IMR-90 (cell line): ENCODE measurements around the gene ING5. TPM values are rescaled to one million over a fixed set of nuclear protein-coding genes. Genes with fewer than 3 reads are reported as not detected.

Experiments used
- ATAC-seq: fragments of 200-7000 bp; cut with Tn5 transposase; 2 replicates; pipeline ENCODE4 v1.9.1; 2020; ENCODE audit warnings: low read depth, mild to moderate bottlenecking, moderate library complexity
- BruUV-seq: library from RNA; stranded (reverse); fragments of 400-500 nt; replicated peaks from 2 replicates; lab custom pipeline; 2021; lab: Mats Ljungman, UMichigan
- CTCF ChIA-PET: fragments of 300-600 bp; formaldehyde crosslinking; extraction: SDS; loops from one replicate; lab custom pipeline; 2021; ENCODE audit warnings: antibody characterized with exemption; lab: Yijun Ruan, JAX
- POLR2A ChIA-PET: fragments of 300-600 bp; sonication (Branson Sonifier 250); formaldehyde crosslinking; loops from one replicate; lab custom pipeline; 2022; ENCODE audit warnings: antibody characterized with exemption; ENCODE audit not compliant: unreplicated experiment; lab: Charles Lee
- DNase-seq: peaks from one replicate; pipeline ENCODE4 v3.0.0; 2013
- H2AFZ ChIP-seq: replicated peaks from 2 replicates; pipeline ENCODE3; 2013; ENCODE audit warnings: low read length, mild to moderate bottlenecking; ENCODE audit not compliant: poor library complexity
- H2AK5ac ChIP-seq: 2 replicates; pipeline ENCODE4 v1.6.1; 2013; ENCODE audit warnings: low read depth, low read length, inconsistent platforms
- H2AK9ac ChIP-seq: replicated peaks from 2 replicates; pipeline ENCODE3; 2013; ENCODE audit warnings: mild to moderate bottlenecking, low read depth, low read length, moderate library complexity; ENCODE audit not compliant: poor library complexity
- H2BK120ac ChIP-seq: 2 replicates; pipeline ENCODE4 v1.6.1; 2013; ENCODE audit warnings: low read depth, low read length, inconsistent platforms
- H2BK15ac ChIP-seq: 3 replicates; pipeline ENCODE4 v1.6.1; 2013; ENCODE audit warnings: low read depth, low read length, inconsistent platforms
- H2BK20ac ChIP-seq: 2 replicates; pipeline ENCODE4 v1.6.1; 2013; ENCODE audit warnings: low read depth, mild to moderate bottlenecking, inconsistent platforms, low read length, moderate library complexity
- H2BK5ac ChIP-seq: 2 replicates; pipeline ENCODE4 v1.6.1; 2013; ENCODE audit warnings: mild to moderate bottlenecking, low read depth, low read length, inconsistent platforms; ENCODE audit not compliant: poor library complexity, severe bottlenecking
- H3K14ac ChIP-seq: replicated peaks from 2 replicates; pipeline ENCODE4 v1.6.1; 2013; ENCODE audit warnings: low read depth, low read length, inconsistent platforms
- H3K18ac ChIP-seq: 2 replicates; pipeline ENCODE4 v1.6.1; 2013; ENCODE audit warnings: low read depth, low read length, control low read depth
- H3K23ac ChIP-seq: 2 replicates; pipeline ENCODE4 v1.6.1; 2013; ENCODE audit warnings: low read depth, low read length, inconsistent platforms
- H3K27ac ChIP-seq: 2 replicates; pipeline ENCODE4 v1.5.1; 2013; ENCODE audit warnings: mild to moderate bottlenecking, control low read depth, low read length; ENCODE audit not compliant: insufficient read depth
- H3K27me3 ChIP-seq: 2 replicates; pipeline ENCODE4 v1.6.1; 2013; ENCODE audit warnings: low read length; ENCODE audit not compliant: control insufficient read depth, insufficient read depth
- H3K36me3 ChIP-seq: 2 replicates; pipeline ENCODE4 v1.6.1; 2013; ENCODE audit warnings: low read length, mixed read lengths; ENCODE audit not compliant: control insufficient read depth, insufficient read depth
- H3K4ac ChIP-seq: 2 replicates; pipeline ENCODE4 v1.6.1; 2013; ENCODE audit warnings: low read depth, low read length, inconsistent platforms
- H3K4me1 ChIP-seq: 2 replicates; pipeline ENCODE4 v1.6.1; 2013; ENCODE audit warnings: low read length, mixed read lengths; ENCODE audit not compliant: control insufficient read depth, insufficient read depth
- H3K4me2 ChIP-seq: 2 replicates; pipeline ENCODE4 v1.6.1; 2013; ENCODE audit warnings: low read depth, mild to moderate bottlenecking, control low read depth, low read length, moderate library complexity
- H3K4me3 ChIP-seq: 2 replicates; pipeline ENCODE4 v1.5.1; 2013; ENCODE audit warnings: low read depth, mild to moderate bottlenecking, control low read depth, low read length, moderate library complexity; ENCODE audit not compliant: insufficient read depth
- H3K56ac ChIP-seq: 2 replicates; pipeline ENCODE4 v1.6.1; 2013; ENCODE audit warnings: low read length, inconsistent platforms; ENCODE audit not compliant: insufficient read depth; ENCODE audit errors: extremely low read depth
- H3K79me1 ChIP-seq, 2 experiments: 2 replicates each; pipeline ENCODE4 v1.6.1; 2013; ENCODE audit warnings: low read length in 2 of 2, inconsistent platforms in 1 of 2, low read depth in 1 of 2
- H3K9ac ChIP-seq: 2 replicates; pipeline ENCODE4 v1.6.1; 2013; ENCODE audit warnings: low read depth, low read length, control low read depth
- H3K9me1 ChIP-seq: 2 replicates; pipeline ENCODE4 v1.6.1; 2013; ENCODE audit warnings: low read length, inconsistent platforms; ENCODE audit not compliant: insufficient read depth
- H3K9me3 ChIP-seq: 2 replicates; pipeline ENCODE4 v1.6.1; 2013; ENCODE audit warnings: low read length; ENCODE audit not compliant: control insufficient read depth, insufficient read depth
- H4K20me1 ChIP-seq: 2 replicates; pipeline ENCODE4 v1.6.1; 2013; ENCODE audit warnings: low read length, inconsistent platforms; ENCODE audit not compliant: insufficient read depth
- H4K5ac ChIP-seq: 2 replicates; pipeline ENCODE4 v1.6.1; 2013; ENCODE audit warnings: mild to moderate bottlenecking, low read depth, low read length, control low read depth
- H4K8ac ChIP-seq, 2 experiments: 2 replicates each; pipeline ENCODE4 v1.6.1; 2013; ENCODE audit warnings: low read depth in 2 of 2, low read length in 2 of 2, control low read depth in 1 of 2, inconsistent platforms in 1 of 2
- H4K91ac ChIP-seq: 2 replicates; pipeline ENCODE4 v1.6.1; 2013; ENCODE audit warnings: low read depth, low read length, inconsistent platforms; ENCODE audit not compliant: insufficient read depth
- CEBPB ChIP-seq: IDR thresholded peaks from 2 replicates; pipeline ENCODE4 v1.6.1; 2012; ENCODE audit warnings: low read depth, low read length, improper control_type of control experiment
- CHD1 ChIP-seq: IDR thresholded peaks from 2 replicates; pipeline ENCODE4 v1.6.1; 2012; ENCODE audit warnings: low read depth, low read length, improper control_type of control experiment
- FOS ChIP-seq: fragments of 150-350 bp; IDR thresholded peaks from 2 replicates; pipeline ENCODE4 v1.6.1; 2016; ENCODE audit warnings: low read depth, low read length
- MAFK ChIP-seq: IDR thresholded peaks from 2 replicates; pipeline ENCODE4 v1.6.1; 2012; ENCODE audit warnings: low read depth, low read length, improper control_type of control experiment
- MAZ ChIP-seq: IDR thresholded peaks from 2 replicates; pipeline ENCODE4 v1.6.1; 2012; ENCODE audit warnings: low read depth, mild to moderate bottlenecking, low read length, improper control_type of control experiment, moderate library complexity, borderline replicate concordance
- MXI1 ChIP-seq: IDR thresholded peaks from 2 replicates; pipeline ENCODE4 v1.6.1; 2012; ENCODE audit warnings: low read depth, mild to moderate bottlenecking, low read length, moderate library complexity, borderline replicate concordance
- NFE2L2 ChIP-seq: fragments of 150-350 bp; IDR thresholded peaks from 2 replicates; pipeline ENCODE4 v1.6.1; 2016; ENCODE audit warnings: low read depth, mild to moderate bottlenecking, low read length
- POLR2A ChIP-seq: IDR thresholded peaks from 2 replicates; pipeline ENCODE4 v1.6.1; 2012; ENCODE audit warnings: mild to moderate bottlenecking, low read depth, low read length
- RAD21 ChIP-seq: IDR thresholded peaks from 2 replicates; pipeline ENCODE4 v1.6.1; 2012; ENCODE audit warnings: low read length, improper control_type of control experiment
- RCOR1 ChIP-seq: IDR thresholded peaks from 2 replicates; pipeline ENCODE4 v1.6.1; 2012; ENCODE audit warnings: mild to moderate bottlenecking, low read length, improper control_type of control experiment; ENCODE audit not compliant: insufficient replicate concordance
- RFX5 ChIP-seq: IDR thresholded peaks from 2 replicates; pipeline ENCODE4 v1.8.0; 2012; ENCODE audit warnings: low read depth, mild to moderate bottlenecking, low read length, moderate library complexity
- SMC3 ChIP-seq: fragments of 150-350 bp; IDR thresholded peaks from 2 replicates; pipeline ENCODE4 v1.6.1; 2016; ENCODE audit warnings: low read depth, mild to moderate bottlenecking, antibody characterized with exemption, low read length, moderate library complexity
- WGBS, 2 experiments: methylation state at CpG; one replicate each; pipeline versions ENCODE4 v1.1.5 to v1.1.7; 2013; ENCODE audit warnings: missing lambda C conversion rate in 2 of 2; ENCODE audit not compliant: insufficient read length in 1 of 2; ENCODE audit errors: extremely low coverage in 2 of 2; 5-methylcytosine and 5-hydroxymethylcytosine counted together
- dilution Hi-C: fragments of 300-500 bp; cut with HindIII; formaldehyde crosslinking; loops from one replicate; pipeline ENCODE4 v1.14.3; 2018; ENCODE audit warnings: low sequenced_read_pairs; ENCODE audit not compliant: unreplicated experiment
- in situ Hi-C: fragments of 300-500 bp; cut with MboI; formaldehyde crosslinking; loops from 3 replicates; pipeline ENCODE4 v1.14.3; 2019; ENCODE audit warnings: low sequenced_read_pairs, inconsistent platforms, mixed read lengths
- intact Hi-C: fragments of 100-400 bp; cut with micrococcal nuclease; formaldehyde crosslinking; loops from 2 replicates; pipeline ENCODE4 v1.10.0; 2022
- polyA plus RNA-seq, 3 experiments: library from polyadenylated mRNA; depleted of rRNA; stranded (reverse); fragments of >200 nt; gene quantifications; 2 replicates each; pipeline ENCODE4 v1.2.3, GENCODE V29; 2012; ENCODE audit warnings: low replicate concordance in 1 of 3
- total RNA-seq: library from RNA; depleted of rRNA; stranded (reverse); fragments of >200 nt; gene quantifications from 2 replicates; pipeline ENCODE4 v1.2.3, GENCODE V29; 2012
- TF ChIP-seq, protein P1 (sequence below): fragments of 150-350 bp; IDR thresholded peaks from 2 replicates; pipeline ENCODE4 v1.6.1; 2017; ENCODE audit warnings: mild to moderate bottlenecking, antibody characterized with exemption, low read length, low read depth
- TF ChIP-seq, protein P2 (sequence below): conservative IDR thresholded peaks from 2 replicates; pipeline ENCODE4 v1.5.1; 2012; ENCODE audit warnings: mild to moderate bottlenecking, low read depth, low read length, improper control_type of control experiment
- TF ChIP-seq, protein P3 (sequence below): fragments of 150-350 bp; IDR thresholded peaks from 2 replicates; pipeline ENCODE4 v1.6.1; 2016; ENCODE audit warnings: low read depth, mild to moderate bottlenecking, low read length, moderate library complexity, borderline replicate concordance

ING5 gene
- total and polyA plus RNA-seq, 2 of the 4 experiments (the other 2 are of a cell fraction): 36.1 to 38.9 TPM

DNA sequence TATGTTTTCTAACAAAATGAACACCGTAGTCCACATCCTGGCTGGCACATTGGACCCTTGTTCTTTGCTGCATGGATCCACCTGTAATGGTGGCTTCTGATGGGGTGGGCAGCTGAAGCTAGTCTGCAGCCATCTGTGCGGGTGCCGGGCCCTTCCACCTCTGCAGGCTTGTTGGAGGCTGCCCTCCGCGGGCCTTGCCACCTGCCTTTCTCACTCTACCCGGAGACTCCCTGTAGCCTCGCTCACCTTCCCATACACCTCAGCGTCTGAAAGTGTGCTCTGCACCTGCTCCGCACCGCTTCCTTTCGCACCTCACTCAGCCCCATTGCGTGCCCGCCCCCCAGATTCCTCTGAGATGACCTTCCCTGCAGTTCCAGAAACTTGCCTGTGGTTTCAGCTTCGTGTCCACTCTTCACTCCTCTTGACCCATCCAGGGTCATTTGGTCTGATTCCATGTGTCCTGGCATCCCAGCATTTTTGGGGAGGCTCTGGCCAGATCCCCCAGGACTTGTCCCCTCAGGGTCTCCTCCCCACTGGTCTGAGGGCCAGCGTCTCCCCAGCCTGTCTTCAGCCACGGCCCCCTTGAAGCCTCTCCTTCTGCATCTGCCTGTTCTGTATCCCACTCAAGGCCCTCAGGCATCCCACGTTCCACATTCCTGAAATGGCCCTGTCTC is 46.2 kb upstream of the ING5 start:
- H3K27ac ChIP-seq: no peak overlapping the region
- no peak overlapping the region for H4K8ac ChIP-seq
- 0 out of 2 replicates have a peak, but pooled peaks cover 2% of the 10 kb centered on the region for H3K9me1 ChIP-seq
- no peaks in the 10 kb centered on the region for H3K9me3 ChIP-seq
- ATAC-seq (no peak), DNase-seq (no peak)
- WGBS, 2 experiments: 92% methylated on average over 13 of the region's 17 CpGs; no CpG with 5 or more reads in 1 of the 2 experiments
- no TSS peak for BruUV-seq
- no peak overlapping the region for H3K14ac ChIP-seq
- H3K4me2 ChIP-seq: no peak overlapping the region
- H3K23ac ChIP-seq: no peak overlapping the region
- H2BK5ac ChIP-seq: no peak overlapping the region
- TF ChIP-seq CEBPB: no peak
- TF ChIP-seq SMC3: no peak
- TF ChIP-seq RFX5: no peak
- TF ChIP-seq, protein P1, sequence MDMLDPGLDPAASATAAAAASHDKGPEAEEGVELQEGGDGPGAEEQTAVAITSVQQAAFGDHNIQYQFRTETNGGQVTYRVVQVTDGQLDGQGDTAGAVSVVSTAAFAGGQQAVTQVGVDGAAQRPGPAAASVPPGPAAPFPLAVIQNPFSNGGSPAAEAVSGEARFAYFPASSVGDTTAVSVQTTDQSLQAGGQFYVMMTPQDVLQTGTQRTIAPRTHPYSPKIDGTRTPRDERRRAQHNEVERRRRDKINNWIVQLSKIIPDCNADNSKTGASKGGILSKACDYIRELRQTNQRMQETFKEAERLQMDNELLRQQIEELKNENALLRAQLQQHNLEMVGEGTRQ: no peak
- TF ChIP-seq CHD1: no peak
- TF ChIP-seq, protein P2, sequence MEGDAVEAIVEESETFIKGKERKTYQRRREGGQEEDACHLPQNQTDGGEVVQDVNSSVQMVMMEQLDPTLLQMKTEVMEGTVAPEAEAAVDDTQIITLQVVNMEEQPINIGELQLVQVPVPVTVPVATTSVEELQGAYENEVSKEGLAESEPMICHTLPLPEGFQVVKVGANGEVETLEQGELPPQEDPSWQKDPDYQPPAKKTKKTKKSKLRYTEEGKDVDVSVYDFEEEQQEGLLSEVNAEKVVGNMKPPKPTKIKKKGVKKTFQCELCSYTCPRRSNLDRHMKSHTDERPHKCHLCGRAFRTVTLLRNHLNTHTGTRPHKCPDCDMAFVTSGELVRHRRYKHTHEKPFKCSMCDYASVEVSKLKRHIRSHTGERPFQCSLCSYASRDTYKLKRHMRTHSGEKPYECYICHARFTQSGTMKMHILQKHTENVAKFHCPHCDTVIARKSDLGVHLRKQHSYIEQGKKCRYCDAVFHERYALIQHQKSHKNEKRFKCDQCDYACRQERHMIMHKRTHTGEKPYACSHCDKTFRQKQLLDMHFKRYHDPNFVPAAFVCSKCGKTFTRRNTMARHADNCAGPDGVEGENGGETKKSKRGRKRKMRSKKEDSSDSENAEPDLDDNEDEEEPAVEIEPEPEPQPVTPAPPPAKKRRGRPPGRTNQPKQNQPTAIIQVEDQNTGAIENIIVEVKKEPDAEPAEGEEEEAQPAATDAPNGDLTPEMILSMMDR: no peak
- TF ChIP-seq RAD21: no peak
- TF ChIP-seq, protein P3, sequence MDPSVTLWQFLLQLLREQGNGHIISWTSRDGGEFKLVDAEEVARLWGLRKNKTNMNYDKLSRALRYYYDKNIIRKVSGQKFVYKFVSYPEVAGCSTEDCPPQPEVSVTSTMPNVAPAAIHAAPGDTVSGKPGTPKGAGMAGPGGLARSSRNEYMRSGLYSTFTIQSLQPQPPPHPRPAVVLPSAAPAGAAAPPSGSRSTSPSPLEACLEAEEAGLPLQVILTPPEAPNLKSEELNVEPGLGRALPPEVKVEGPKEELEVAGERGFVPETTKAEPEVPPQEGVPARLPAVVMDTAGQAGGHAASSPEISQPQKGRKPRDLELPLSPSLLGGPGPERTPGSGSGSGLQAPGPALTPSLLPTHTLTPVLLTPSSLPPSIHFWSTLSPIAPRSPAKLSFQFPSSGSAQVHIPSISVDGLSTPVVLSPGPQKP: no peak
- TF ChIP-seq NFE2L2: no peak
- TF ChIP-seq FOS: no peak
- no peak for TF ChIP-seq MAFK
- TF ChIP-seq MXI1: no peak
- TF ChIP-seq RCOR1: no peak
- no peak for TF ChIP-seq MAZ
- TF ChIP-seq POLR2A: no peak
- H2BK120ac ChIP-seq: no peak overlapping the region
- H2AK5ac ChIP-seq: no peak overlapping the region
- dilution Hi-C loops: no loop called here
- H2AK9ac ChIP-seq: no peak overlapping the region
- peaks cover 12% of the 10 kb centered on the region for H4K20me1 ChIP-seq
- peaks cover 61% of the 10 kb centered on the region for H3K36me3 ChIP-seq
- ChIA-PET POLR2A (interaction anchor here (0.6 kb wide), 1 partner anchor 66 kb away, joined by 4 read pairs; no protein-coding TSS in a partner anchor), CTCF (no interaction called here)
- no peak overlapping the region for H2BK15ac ChIP-seq
- no peaks in the 10 kb centered on the region for H3K27me3 ChIP-seq
- H3K56ac ChIP-seq: no peak overlapping the region
- no peak overlapping the region for H2AFZ ChIP-seq
- no peak overlapping the region for H3K4me3 ChIP-seq
- intact Hi-C loops: loop anchor here (5.0 kb wide), 1 partner anchor 298 kb away; the partner anchor contains the start of gene FARP2
- H4K5ac ChIP-seq: no peak overlapping the region
- no peak overlapping the region for H3K18ac ChIP-seq
- H3K79me1 ChIP-seq: peaks cover 16 to 25% of the 10 kb centered on the region in 2 experiments; a peak in 3 of 4 replicates
- no peak overlapping the region for H4K91ac ChIP-seq
- no peak overlapping the region for H2BK20ac ChIP-seq
- no peaks in the 10 kb centered on the region for H3K4me1 ChIP-seq
- in situ Hi-C loops: loop anchor here (25.0 kb wide), 1 partner anchor 793 kb away; the partner anchor contains the start of gene AGXT
- no peak overlapping the region for H3K9ac ChIP-seq
- no peak overlapping the region for H3K4ac ChIP-seq
